Cardiac muscle cell (in vitro differentiated cells and primary cell): ENCODE results near the gene MYO1B. TPM values are rescaled to one million over a fixed set of nuclear protein-coding genes. Genes with fewer than 3 reads are reported as not detected.

ENCODE experiments used
- DNase-seq, 2 donors: peaks; one replicate each; pipeline versions ENCODE4 v3.0.0 to v3.0.0-alpha.2; 2010 to 2017; ENCODE audit warnings: low read depth in 1 of 2, low spot score in 1 of 2
- H3K27ac ChIP-seq: fragments of 200-600 bp; sonication (generic); 2 replicates; pipeline ENCODE4 v1.5.1; 2016
- H3K27me3 ChIP-seq: fragments of 200-600 bp; sonication (generic); 2 replicates; pipeline ENCODE4 v1.6.0; 2016; ENCODE audit warnings: control low read depth
- H3K36me3 ChIP-seq: fragments of 200-600 bp; sonication (generic); 2 replicates; pipeline ENCODE4 v1.5.1; 2016; ENCODE audit warnings: control low read depth
- H3K4me1 ChIP-seq: fragments of 200-600 bp; sonication (generic); 2 replicates; pipeline ENCODE4 v1.8.1; 2017; ENCODE audit warnings: low read depth, mild to moderate bottlenecking, mixed run types
- H3K4me3 ChIP-seq: fragments of 200-600 bp; sonication (generic); 2 replicates; pipeline ENCODE4 v1.5.1; 2016; ENCODE audit warnings: mild to moderate bottlenecking
- H3K9me3 ChIP-seq: fragments of 200-600 bp; sonication (generic); 2 replicates; pipeline ENCODE4 v1.5.1; 2017; ENCODE audit warnings: low read depth, mild to moderate bottlenecking, control low read depth
- polyA plus RNA-seq: library from polyadenylated mRNA; unstranded; fragments of >200 nt; fragmentation: Nextera tagmentation; extraction: Ambion mirVana; gene quantifications from 2 replicates; pipeline ENCODE4 v1.2.1, GENCODE V29; 2016
- total RNA-seq: library from RNA; depleted of rRNA; stranded (reverse); fragments of >200 nt; gene quantifications from 2 replicates; pipeline ENCODE4 v1.2.3, GENCODE V29; 2016
- TF ChIP-seq, protein P1 (sequence below): IDR thresholded peaks from 2 replicates; pipeline ENCODE4 v1.5.1; 2012; ENCODE audit warnings: low read depth, mild to moderate bottlenecking, low read length

Gene MYO1B
- total and polyA plus RNA-seq, 2 experiments from 2014 or later, result 33.1 to 44.5 TPM

DNA sequence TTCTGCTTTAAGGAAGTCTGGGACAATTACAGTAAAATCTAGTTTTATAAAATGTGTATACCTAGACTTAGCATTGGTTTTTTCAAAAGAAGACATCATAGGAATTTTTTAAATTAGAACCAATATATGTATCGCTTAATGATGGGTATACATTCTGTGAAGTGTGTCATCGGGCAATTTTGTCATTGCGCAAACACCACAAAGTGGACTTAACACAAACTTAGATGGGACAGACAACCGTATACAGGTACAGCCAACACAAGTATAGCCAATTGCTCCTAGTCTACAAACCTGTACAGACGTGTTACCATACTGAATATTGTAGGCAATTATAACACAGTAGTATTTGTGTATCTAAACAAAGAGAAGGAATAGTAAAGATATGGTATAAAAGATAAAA lies 12.7 kb downstream of the MYO1B start:
- Histone ChIP-seq H3K4me1 (peaks cover 4% of the 10 kb centered on the region), H3K4me3 (no peak overlapping the region), H3K36me3 (no peaks in the 10 kb centered on the region), H3K27ac (no peak overlapping the region), H3K27me3 (no peaks in the 10 kb centered on the region), H3K9me3 (no peaks in the 10 kb centered on the region)
- DNase-seq, result no peak
- TF ChIP-seq, protein P1, sequence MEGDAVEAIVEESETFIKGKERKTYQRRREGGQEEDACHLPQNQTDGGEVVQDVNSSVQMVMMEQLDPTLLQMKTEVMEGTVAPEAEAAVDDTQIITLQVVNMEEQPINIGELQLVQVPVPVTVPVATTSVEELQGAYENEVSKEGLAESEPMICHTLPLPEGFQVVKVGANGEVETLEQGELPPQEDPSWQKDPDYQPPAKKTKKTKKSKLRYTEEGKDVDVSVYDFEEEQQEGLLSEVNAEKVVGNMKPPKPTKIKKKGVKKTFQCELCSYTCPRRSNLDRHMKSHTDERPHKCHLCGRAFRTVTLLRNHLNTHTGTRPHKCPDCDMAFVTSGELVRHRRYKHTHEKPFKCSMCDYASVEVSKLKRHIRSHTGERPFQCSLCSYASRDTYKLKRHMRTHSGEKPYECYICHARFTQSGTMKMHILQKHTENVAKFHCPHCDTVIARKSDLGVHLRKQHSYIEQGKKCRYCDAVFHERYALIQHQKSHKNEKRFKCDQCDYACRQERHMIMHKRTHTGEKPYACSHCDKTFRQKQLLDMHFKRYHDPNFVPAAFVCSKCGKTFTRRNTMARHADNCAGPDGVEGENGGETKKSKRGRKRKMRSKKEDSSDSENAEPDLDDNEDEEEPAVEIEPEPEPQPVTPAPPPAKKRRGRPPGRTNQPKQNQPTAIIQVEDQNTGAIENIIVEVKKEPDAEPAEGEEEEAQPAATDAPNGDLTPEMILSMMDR, result no peak

DNA sequence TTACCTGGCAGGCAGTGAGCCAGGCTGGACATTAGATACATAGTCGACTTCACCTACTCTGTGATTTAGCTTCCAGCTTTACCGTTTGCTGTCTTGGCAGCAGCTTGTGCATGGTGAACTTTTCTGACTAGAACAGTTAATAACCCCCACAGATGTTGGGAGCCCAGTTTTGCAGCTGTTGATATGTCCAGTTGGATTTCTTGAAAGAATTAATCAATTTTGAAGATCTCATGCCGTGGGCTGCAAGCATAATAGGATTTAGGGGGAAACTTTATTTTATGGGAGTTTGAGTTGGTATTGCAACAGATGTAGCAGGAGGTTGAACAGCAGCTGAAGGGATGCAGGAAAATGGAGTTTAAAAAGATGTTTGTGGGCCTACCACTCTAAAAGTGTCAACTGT lies 13.8 kb downstream of the MYO1B start:
- no peak overlapping the region for H3K27ac ChIP-seq
- H3K9me3 ChIP-seq, result no peaks in the 10 kb centered on the region
- TF ChIP-seq, protein P1, result no peak
- peaks cover 4% of the 10 kb centered on the region for H3K4me1 ChIP-seq
- H3K27me3 ChIP-seq, result no peaks in the 10 kb centered on the region
- no peak for DNase-seq
- no peak overlapping the region for H3K4me3 ChIP-seq
- H3K36me3 ChIP-seq, result no peaks in the 10 kb centered on the region

- Histone ChIP-seq H3K27me3 (no peaks in the 10 kb centered on the region), H3K9me3 (no peaks in the 10 kb centered on the region), H3K4me3 (no peak overlapping the region), H3K36me3 (no peaks in the 10 kb centered on the region), H3K27ac (no peak overlapping the region), H3K4me1 (peaks cover 4% of the 10 kb centered on the region)
- DNase-seq, result peak in 1 of 2 donors; percentile 36
- TF ChIP-seq, protein P1, result no peak
These were observed 17.2 kb downstream of the MYO1B start for GRCh38 chr2:191262436-191262835.

GRCh38 chr2:191263050-191263449 lies 17.8 kb downstream of the MYO1B start:
- H3K27ac ChIP-seq, result no peak overlapping the region
- no peak overlapping the region for H3K4me3 ChIP-seq
- peaks cover 4% of the 10 kb centered on the region for H3K4me1 ChIP-seq
- H3K9me3 ChIP-seq, result no peaks in the 10 kb centered on the region
- no peaks in the 10 kb centered on the region for H3K27me3 ChIP-seq
- peak in 1 of 2 donors; percentile 45 for DNase-seq
- TF ChIP-seq, protein P1, result no peak
- no peaks in the 10 kb centered on the region for H3K36me3 ChIP-seq

GRCh38 chr2:191264647-191265081 lies 19.5 kb downstream of the MYO1B start:
- Histone ChIP-seq H3K27me3 (no peaks in the 10 kb centered on the region), H3K4me1 (peaks cover 4% of the 10 kb centered on the region), H3K36me3 (no peaks in the 10 kb centered on the region), H3K27ac (no peak overlapping the region), H3K4me3 (no peak overlapping the region), H3K9me3 (no peaks in the 10 kb centered on the region)
- peak in 1 of 2 donors; percentile 75 for DNase-seq
- TF ChIP-seq, protein P1, result no peak
